Measurements from ENCODE around the gene PRR5L.

The PRR5L gene

GRCh38 chr11:36379653-36380052, 83.6 kb downstream of the PRR5L start:
- Mint-ChIP-seq H3K9me3 (no peaks in the 10 kb centered on the region), H3K27me3 (ENCODE audit: low read depth, poor library complexity) (peaks cover 19% of the 10 kb centered on the region), H3K4me3 (no peak overlapping the region), H3K4me1 (peaks cover 19% of the 10 kb centered on the region), H3K27ac (no peak overlapping the region), H3K36me3 (ENCODE audit: low read depth) (peaks cover 31% of the 10 kb centered on the region)
- TF ChIP-seq, protein P1, sequence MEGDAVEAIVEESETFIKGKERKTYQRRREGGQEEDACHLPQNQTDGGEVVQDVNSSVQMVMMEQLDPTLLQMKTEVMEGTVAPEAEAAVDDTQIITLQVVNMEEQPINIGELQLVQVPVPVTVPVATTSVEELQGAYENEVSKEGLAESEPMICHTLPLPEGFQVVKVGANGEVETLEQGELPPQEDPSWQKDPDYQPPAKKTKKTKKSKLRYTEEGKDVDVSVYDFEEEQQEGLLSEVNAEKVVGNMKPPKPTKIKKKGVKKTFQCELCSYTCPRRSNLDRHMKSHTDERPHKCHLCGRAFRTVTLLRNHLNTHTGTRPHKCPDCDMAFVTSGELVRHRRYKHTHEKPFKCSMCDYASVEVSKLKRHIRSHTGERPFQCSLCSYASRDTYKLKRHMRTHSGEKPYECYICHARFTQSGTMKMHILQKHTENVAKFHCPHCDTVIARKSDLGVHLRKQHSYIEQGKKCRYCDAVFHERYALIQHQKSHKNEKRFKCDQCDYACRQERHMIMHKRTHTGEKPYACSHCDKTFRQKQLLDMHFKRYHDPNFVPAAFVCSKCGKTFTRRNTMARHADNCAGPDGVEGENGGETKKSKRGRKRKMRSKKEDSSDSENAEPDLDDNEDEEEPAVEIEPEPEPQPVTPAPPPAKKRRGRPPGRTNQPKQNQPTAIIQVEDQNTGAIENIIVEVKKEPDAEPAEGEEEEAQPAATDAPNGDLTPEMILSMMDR (IDR thresholded peaks at IDR 0.05): no peak
- no peak for DNase-seq

DNA sequence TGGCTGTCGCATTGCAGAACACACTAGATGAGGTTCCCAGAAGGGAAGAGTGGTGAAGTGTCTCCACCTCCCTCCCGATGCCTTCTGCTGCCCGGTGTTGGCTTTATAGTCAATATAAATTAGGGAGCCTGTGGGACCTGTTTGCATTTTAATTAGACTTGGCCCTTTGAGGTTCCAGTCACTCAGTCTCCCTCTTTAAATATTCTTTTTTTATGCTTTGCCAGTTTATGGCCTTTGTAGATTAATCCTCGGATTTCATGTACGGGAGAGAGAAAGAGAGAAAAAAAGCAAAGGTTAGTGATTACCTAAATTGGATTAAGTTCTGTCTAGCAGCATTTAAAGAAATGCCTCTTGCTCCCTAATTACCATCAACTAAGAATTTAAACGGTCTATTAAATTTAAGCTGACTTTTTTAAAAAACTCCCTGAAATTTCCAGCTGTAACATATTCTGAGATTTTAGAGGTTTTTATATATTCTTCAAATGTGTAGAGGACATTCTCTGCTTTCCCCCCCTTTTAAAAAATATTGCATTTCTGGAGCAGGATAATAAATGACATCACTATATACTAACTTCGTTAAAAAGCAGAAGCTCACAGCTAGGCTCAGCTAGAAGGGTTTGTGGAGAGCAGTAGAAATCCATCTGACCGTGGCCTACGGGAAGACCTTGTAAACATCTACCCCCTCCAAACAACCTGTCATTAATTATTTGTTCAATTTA, 84.4 kb downstream of the PRR5L start:
- Mint-ChIP-seq H3K9me3 (no peaks in the 10 kb centered on the region), H3K4me3 (no peak overlapping the region), H3K36me3 (ENCODE audit: low read depth) (peaks cover 31% of the 10 kb centered on the region), H3K27ac (no peak overlapping the region), H3K4me1 (peaks cover 16% of the 10 kb centered on the region), H3K27me3 (ENCODE audit: low read depth, poor library complexity) (peaks cover 14% of the 10 kb centered on the region)
- TF ChIP-seq, protein P1 (IDR thresholded peaks at IDR 0.05): no peak
- no peak for DNase-seq

DNA sequence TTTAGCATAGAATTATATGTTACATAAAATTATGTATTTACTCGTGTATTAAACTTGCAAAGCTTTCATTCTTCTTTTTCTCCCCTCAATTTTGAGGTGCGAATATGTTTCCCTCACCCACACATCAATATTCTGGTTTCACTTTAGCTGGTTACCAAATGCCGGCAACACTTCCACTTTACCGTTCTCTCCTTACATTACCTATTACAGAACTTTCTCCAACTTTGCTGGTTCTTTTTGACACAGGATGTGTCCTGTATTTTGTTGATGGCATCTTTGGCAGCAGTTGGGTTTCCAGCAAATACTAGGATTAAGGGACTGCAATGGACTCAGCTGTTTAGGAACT, 84.9 kb downstream of the PRR5L start:
- TF ChIP-seq, protein P1 (IDR thresholded peaks at IDR 0.05): no peak
- DNase-seq: no peak
- peaks cover 10% of the 10 kb centered on the region for H3K4me1 Mint-ChIP-seq
- H3K4me3 Mint-ChIP-seq: no peak overlapping the region
- no peak overlapping the region for H3K27ac Mint-ChIP-seq
- H3K36me3 Mint-ChIP-seq (ENCODE audit: low read depth): peaks cover 31% of the 10 kb centered on the region
- H3K9me3 Mint-ChIP-seq: no peaks in the 10 kb centered on the region
- H3K27me3 Mint-ChIP-seq (ENCODE audit: low read depth, poor library complexity): peaks cover 14% of the 10 kb centered on the region

DNA sequence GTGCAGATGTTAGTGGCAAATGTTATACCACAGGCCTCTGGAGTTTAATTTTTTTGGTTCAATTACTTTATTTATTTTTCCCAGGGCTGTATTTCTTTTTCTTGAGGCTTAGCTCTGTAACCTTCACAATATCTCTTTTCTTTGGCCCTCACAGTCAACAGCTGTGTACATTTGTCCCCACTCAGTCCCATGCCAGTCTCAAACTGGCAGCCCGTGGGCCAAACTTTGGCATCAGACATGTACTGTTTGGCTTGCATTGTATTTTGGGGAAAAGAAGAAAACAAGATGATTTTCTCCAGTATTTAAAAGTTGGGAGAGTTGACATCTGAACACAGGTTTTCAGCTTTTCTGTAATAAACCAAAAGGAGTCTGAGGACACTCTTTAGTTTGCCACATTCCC, 87.1 kb downstream of the PRR5L start:
- no peak for DNase-seq
- H3K4me1 Mint-ChIP-seq: peaks cover 3% of the 10 kb centered on the region
- TF ChIP-seq, protein P1 (IDR thresholded peaks at IDR 0.05): no peak

GRCh38 chr11:36385121-36385970, 89.3 kb downstream of the PRR5L start:
- Mint-ChIP-seq H3K4me3 (no peak overlapping the region), H3K27ac (no peak overlapping the region)

More for the DNA sequence above, 87.1 kb downstream of the PRR5L start:
- Mint-ChIP-seq H3K36me3 (ENCODE audit: low read depth) (peaks cover 31% of the 10 kb centered on the region), H3K27me3 (ENCODE audit: low read depth, poor library complexity) (peaks cover 6% of the 10 kb centered on the region), H3K9me3 (no peaks in the 10 kb centered on the region), H3K27ac (no peak overlapping the region), H3K4me3 (no peak overlapping the region)

More at GRCh38 chr11:36385121-36385970, 89.3 kb downstream of the PRR5L start:
- TF ChIP-seq, protein P1 (IDR thresholded peaks at IDR 0.05): no peak
- no peak for DNase-seq
- Mint-ChIP-seq H3K36me3 (ENCODE audit: low read depth) (peaks cover 19% of the 10 kb centered on the region), H3K27me3 (ENCODE audit: low read depth, poor library complexity) (peaks cover 6% of the 10 kb centered on the region), H3K4me1 (no peaks in the 10 kb centered on the region), H3K9me3 (no peaks in the 10 kb centered on the region)
